ENCODE results near the gene MCRS1.

- TF ChIP-seq CREB1 (CRISPR knock-in tag; IDR thresholded peaks at IDR 0.05; ENCODE audit: low read depth) (no peak), EZH2 (IDR thresholded peaks at IDR 0.05; ENCODE audit: low read depth, unreplicated experiment) (peak; percentile 58), POLR2AphosphoS5 (IDR thresholded peaks at IDR 0.05; ENCODE audit: low read depth) (no peak), EZH2phosphoT487 (IDR thresholded peaks at IDR 0.05; ENCODE audit: unreplicated experiment) (no peak)
- TF ChIP-seq, protein P1, sequence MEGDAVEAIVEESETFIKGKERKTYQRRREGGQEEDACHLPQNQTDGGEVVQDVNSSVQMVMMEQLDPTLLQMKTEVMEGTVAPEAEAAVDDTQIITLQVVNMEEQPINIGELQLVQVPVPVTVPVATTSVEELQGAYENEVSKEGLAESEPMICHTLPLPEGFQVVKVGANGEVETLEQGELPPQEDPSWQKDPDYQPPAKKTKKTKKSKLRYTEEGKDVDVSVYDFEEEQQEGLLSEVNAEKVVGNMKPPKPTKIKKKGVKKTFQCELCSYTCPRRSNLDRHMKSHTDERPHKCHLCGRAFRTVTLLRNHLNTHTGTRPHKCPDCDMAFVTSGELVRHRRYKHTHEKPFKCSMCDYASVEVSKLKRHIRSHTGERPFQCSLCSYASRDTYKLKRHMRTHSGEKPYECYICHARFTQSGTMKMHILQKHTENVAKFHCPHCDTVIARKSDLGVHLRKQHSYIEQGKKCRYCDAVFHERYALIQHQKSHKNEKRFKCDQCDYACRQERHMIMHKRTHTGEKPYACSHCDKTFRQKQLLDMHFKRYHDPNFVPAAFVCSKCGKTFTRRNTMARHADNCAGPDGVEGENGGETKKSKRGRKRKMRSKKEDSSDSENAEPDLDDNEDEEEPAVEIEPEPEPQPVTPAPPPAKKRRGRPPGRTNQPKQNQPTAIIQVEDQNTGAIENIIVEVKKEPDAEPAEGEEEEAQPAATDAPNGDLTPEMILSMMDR (conservative IDR thresholded peaks at IDR 0.05; ENCODE audit: low read depth in 2 of 2) = no peak
Observed at GRCh38 chr12:49536526-49537071, 31.3 kb downstream of the MCRS1 start.
